Left forelimb (tissue), 1 donor: ENCODE results near the gene SCYL1.
"Not testable (repeated sequence)": the region's sequence is repeated elsewhere in the genome, so short reads cannot be mapped to it uniquely, and the experiment has no call there.

ENCODE experiments used
- DNase-seq: peaks from one replicate; pipeline ENCODE4 v3.0.0-alpha.2; 2018; ENCODE audit warnings: low spot score

Gene SCYL1

DNA sequence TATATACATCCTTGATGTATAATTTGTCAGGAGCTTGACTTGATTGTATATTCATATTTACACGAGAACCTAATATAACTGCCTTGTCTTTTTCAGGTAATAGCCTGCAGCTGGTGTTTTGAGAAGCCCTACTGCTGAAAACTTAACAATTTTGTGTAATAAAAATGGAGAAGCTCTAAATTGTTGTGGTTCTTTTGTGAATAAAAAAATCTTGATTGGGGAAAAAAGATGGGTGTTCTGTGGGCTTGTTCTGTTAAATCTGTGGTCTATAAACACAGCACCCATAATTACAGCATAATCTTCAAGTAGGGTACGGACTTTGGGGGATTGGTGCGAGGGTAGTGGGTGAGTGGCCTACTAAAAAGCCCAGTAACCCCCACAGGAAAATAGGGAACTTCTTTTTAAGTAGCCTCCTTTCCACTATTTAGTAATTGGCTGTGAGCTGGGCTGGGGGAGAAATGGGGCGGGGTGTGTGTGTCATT is 18.6 kb upstream of the SCYL1 start:
- DNase-seq, result no peak

DNA sequence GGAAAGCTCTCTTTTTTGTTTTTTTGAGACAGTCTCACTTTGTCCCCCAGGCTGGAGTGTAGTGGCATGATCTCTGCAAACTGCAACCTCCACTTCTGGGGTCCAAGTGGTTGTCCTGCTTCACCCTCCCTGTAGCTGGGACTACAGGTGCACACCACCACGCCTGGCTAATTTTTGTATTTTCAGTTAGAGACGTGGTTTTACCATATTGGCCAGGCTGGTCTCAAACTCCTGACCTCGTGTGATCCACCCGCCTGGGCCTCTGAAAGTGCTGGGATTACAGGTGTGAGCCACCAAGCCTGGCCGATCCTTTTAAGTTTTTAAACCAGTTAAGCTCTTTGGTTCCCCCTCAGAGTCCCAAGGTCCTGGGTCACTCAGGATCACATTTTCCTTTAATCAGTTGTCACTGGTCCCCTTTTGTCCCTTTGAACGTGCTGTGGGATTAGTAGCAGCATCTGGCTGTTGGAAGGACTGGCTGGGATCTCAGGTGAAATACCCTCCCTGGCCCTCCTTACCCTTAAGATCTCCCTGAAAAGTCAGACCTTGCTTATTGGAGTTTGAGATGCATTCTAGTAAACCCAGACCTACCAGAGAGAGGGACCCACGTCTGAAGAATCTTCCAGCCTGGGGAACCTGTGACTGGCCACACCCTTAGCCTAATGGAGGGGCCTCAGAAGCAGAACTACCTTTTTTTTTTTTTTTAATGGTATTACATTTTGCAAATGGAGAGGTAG is 17.9 kb upstream of the SCYL1 start:
- no peak for DNase-seq

GRCh38 chr11:65512311-65512710 is 12.6 kb upstream of the SCYL1 start:
- DNase-seq, result not testable (repeated sequence)

DNA sequence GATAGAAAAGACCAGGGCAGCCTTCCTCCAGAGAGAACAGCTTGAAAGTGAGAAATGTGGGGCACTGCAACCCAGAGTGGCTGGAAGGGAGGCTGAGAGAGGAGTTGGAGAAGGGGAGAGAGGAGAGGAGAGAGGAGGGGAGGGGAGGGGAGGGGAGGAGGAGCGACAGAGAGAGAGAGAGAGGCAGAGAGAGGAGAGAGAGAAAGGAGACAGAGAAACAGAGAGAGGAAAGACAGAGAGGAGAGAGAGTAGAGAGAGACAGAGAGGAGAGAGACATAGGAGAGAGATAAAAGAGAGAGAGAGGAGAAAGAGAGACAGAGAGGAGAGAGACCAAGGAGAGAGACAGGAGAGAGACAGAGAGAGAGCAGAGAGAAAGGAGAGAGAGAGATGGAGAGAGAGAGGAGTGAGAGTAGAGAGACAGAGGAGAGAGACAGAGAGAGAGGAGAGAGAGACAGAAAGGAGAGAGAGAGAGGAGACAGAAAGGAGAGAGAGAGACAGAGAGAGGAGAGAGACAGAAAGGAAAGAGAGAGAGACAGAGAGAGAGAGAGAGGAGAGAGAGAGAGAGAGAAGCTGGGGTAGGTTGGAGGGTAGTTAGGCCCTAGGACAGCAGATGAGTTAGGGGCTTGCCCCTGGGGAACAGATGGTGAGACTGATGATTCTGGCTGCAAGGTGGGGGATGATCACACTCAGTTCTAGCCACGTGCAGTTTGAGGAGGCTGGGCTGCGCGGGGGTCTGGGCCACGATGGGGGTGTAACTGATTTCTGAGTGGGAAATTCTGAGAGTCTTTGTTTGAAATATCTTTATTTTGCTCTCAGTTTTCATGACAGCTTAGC is 8.5 kb upstream of the SCYL1 start:
- no peak for DNase-seq

DNA sequence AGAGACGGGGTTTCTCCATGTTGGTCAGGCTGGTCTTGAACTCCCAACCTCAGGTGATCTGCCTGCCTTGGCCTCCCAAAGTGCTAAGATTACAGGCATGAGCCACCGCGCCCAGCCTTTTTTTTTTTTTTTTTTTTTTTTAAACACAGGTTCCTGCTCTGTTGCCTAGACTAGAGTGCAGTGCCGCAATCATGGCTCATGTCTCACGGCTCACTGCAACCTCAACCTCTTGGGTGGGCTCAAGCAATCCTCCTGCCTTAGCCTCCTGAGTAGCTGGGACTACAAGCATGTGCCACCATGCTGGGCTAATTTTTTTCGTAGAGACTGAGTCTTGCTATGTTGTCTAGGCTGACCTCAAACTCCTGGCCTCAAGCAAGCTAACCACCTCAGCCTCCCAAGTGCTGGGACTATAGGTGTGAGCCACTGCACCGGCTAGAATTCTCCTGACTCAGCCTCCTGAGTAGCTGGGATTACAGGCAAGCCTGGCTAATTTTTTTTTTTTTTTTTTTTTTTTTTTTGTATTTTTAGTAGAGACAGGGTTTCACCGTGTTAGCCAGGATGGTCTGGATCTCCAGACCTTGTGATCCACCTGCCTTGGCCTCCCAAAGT is 5.8 kb upstream of the SCYL1 start:
- not testable (repeated sequence) for DNase-seq

DNA sequence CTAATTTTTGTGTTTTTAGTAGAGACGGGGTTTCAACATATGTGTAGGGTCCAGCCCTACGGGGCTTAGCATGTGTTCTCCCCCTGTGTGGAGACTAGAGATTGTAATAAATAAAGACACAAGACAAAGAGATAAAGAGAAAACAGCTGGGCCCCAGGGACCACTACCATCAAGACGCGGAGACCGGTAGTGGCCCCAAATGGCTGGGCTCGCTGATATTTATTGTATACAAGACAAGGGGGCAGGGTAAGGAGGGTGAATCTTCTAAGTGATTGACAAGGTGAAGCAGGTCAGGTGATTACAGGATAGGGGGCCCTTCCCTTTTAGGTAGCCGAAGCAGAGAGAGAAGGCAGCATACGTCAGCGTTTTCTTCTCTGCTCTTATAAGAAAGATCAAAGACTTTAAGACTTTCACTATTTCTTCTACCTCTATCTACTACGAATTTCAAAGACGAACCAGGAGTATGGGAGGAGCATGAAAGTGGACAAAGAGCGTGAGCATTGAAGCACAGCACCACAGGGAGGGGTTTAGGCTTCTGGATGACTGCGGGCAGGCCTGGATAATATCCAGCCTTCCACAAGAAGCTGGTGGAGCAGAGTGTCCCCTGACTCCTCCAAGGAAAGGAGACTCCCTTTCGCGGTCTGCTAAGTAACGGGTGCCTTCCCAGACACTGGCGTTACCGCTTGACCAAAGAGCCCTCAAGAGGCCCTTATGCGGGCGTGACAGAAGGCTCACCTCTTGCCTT is 2.9 kb upstream of the SCYL1 start:
- not testable (repeated sequence) for DNase-seq

DNA sequence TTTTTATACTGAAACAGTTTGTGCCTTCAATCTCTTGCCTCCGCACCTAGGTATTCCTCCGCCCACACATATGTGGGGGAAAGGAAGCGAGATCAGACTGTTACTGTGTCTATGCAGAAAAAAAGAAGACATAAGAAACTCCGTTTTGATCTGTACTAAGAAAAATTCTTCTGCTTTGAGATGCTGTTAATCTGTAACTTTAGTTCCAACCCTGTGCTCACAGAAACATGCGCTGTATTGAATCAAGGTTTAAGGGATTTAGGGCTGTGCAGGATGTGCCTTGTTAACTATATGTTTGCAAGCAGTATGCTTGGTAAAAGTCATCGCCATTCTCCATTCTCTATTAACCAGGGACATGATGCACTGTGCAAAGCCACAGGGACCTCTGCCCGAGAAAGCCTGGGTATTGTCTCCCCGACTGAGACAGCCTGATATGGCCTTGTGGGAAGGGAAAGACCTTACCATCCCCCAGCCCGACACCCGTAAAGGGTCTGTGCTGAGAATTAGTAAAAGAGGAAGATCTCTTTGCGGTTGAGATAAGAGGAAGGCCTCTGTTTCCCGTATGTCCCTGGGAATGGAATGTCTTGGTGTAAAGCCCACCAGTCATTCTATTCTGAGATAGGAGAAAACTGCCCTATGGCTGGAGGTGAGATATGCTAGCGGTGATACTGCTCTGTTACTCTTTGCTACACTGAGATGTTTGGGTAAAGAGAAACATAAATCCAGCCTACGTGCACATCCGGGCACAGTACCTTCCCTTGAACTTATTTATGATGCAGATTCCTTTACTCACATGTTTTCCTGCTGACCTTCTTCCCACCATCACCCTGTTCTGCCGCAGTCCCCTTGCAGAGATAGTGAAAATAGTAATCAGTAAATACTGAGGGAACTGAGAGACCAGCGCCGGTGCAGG is 1.9 kb upstream of the SCYL1 start:
- DNase-seq, result not testable (repeated sequence)

GRCh38 chr11:65523631-65523968 is 1.3 kb upstream of the SCYL1 start:
- DNase-seq, result not testable (repeated sequence)

DNA sequence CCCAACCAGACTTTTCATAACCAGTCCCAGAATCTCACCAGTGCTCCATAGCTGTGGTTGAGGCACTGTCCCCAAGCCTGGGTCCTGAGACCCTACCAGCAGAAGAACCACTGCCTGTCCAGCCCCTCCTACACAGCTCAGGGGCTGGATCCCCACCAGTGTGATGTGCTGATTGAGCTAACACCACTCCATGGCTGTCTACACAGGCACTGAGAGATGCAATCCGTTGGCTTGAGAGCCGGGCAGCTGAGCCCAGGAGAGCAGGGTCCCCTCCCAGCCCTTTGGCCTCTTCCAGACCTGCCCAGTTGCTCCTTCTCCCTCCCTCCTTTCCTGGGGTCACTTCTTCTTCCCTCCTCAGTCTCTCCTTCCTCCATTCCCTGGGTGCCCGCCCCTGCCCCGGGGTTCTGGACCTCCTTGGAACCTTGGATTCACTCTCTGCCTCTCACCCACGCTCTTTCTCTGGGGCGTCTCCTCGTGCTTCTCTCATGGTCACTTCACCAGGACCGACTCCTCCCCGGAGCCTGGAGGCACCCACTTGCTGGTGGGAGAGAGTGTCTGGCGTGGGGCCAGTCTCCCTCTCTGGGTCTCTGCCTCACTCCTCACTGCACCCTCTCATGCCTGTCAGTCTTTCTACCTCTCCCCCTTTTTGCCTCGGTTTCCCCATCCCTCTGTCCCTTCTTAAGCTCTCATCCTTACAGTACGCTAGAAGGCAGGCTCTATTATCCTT is 706 bp upstream of the SCYL1 start:
- no peak for DNase-seq

GRCh38 chr11:65525546-65526480 is 930 bp downstream of the SCYL1 start:
- no peak for DNase-seq

DNA sequence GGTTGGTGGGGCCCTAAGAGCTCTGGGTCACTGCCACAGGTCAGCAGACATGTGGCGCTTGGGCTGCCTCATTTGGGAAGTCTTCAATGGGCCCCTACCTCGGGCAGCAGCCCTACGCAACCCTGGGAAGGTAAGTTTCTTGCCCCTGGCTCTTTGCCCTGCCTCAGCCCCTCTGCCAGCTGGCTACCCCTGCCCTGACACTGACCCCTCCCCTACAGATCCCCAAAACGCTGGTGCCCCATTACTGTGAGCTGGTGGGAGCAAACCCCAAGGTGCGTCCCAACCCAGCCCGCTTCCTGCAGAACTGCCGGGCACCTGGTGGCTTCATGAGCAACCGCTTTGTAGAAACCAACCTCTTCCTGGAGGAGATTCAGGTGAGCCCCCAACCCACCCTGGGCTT is 1.9 kb downstream of the SCYL1 start:
- no peak for DNase-seq

DNA sequence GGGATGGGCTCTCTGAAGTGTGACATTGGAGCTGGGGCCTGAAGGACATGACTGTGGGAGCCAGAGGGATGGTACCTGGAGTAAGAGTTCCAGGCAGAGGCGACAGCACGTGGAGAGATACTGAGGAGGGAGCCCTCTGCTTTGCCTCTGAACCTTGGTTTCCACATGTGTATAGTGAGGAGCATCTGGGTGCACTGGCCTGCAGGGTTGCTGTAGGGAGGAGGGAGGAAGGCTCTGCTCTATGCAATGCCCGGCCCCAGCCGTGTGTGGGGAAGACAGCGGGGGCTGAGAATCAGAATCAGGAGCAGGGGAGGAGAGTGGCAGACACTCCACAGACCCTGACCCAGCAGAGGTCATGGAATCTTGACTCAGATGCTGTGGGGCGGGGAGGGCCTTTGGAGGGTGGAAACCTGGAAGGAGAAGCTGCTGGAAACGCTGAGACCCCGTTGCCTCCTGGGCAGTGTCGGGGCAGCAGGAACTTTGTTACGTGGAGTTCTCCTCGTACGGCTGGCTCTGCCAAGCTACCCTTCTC is 4.0 kb downstream of the SCYL1 start:
- no peak for DNase-seq

GRCh38 chr11:65529475-65530156 is 4.7 kb downstream of the SCYL1 start:
- DNase-seq, result no peak

- DNase-seq, result no peak
Observed at GRCh38 chr11:65530157-65530496, 5.2 kb downstream of the SCYL1 start.

- no peak for DNase-seq
Observed at GRCh38 chr11:65532388-65533064, 7.6 kb downstream of the SCYL1 start.

DNA sequence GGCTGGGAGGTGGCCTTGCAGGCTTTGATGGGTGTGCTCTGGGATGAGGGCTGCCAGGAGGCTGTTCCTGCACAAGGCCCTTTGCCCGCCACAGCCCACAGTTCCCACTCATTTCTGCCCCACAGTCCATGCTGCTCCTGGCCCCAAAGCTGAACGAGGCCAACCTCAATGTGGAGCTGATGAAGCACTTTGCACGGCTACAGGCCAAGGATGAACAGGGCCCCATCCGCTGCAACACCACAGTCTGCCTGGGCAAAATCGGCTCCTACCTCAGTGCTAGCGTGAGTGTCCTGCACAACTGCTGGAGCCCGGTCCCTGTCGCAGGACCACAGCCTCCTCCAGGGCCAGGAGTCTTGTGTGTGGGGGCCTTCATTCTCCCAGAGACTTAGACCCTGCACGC is 10.2 kb downstream of the SCYL1 start:
- DNase-seq, result no peak

DNA sequence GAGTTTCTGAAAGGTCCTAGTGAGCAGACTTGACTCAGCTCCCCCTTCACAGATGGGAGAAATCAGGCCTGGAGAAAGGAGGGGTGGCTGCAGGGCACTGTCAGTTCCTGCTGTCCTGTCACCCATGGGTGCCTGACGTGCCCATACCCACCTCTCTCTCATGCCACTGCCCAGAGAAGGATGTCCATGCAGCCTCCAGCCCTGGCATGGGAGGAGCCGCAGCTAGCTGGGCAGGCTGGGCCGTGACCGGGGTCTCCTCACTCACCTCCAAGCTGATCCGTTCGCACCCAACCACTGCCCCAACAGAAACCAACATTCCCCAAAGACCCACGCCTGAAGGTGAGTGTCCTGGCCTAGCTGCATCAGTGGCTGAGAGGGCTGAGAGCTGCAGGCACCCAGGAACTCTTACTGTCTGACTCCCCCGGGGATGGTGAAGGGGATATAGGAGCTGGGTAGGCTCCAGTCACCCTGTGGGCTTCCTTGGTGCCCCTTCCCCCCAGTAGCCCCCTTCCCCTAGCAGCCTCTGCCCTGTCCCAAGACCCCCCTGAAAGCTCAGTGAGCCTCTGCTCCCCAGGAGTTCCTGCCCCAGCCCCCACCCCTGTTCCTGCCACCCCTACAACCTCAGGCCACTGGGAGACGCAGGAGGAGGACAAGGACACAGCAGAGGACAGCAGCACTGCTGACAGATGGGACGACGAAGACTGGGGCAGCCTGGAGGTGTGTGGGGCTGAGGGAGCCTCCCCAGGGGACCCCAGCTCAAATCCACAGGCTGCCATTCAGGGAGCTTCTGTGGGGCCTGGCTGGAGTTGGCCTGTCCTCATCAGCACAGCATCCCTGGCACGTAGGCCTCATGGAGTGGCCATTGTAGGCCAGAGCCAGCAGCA is 11.8 kb downstream of the SCYL1 start:
- DNase-seq, result no peak
